Lung (tissue), 12 donors: ENCODE measurements around the gene KIF3B. TPM values are rescaled to one million over a fixed set of nuclear protein-coding genes. Genes with fewer than 3 reads are reported as not detected.
"Not testable (repeated sequence)": the region's sequence is repeated elsewhere in the genome, so short reads cannot be mapped to it uniquely, and the experiment has no call there.

Experiments used
- ATAC-seq: fragments of 200-7000 bp; cut with Tn5 transposase; one replicate; pipeline ENCODE4 v1.9.1; 2020; ENCODE audit warnings: moderate number of reproducible peaks; ENCODE audit not compliant: insufficient read depth, low FRiP score
- DNase-seq, 3 donors: peaks; one replicate each; pipeline ENCODE4 v3.0.0-alpha.2; 2013 to 2017
- H3K27ac ChIP-seq, 2 donors: one replicate each; pipeline ENCODE4 v1.5.1; 2013; ENCODE audit warnings: mild to moderate bottlenecking in 2 of 2, moderate library complexity in 2 of 2, control low read depth in 1 of 2, inconsistent platforms in 1 of 2, low read depth in 1 of 2, low read length in 1 of 2
- H3K27me3 ChIP-seq, 3 donors: one replicate each; pipeline ENCODE4 v1.5.1; 2013; ENCODE audit warnings: low read length in 2 of 3; ENCODE audit not compliant: control insufficient read depth in 3 of 3, insufficient read depth in 3 of 3
- H3K36me3 ChIP-seq, 4 donors: one replicate each; pipeline ENCODE4 v1.5.1; 2013; ENCODE audit warnings: low read length in 4 of 4, mild to moderate bottlenecking in 1 of 4, moderate library complexity in 1 of 4; ENCODE audit not compliant: control insufficient read depth in 4 of 4, insufficient read depth in 4 of 4
- H3K4me1 ChIP-seq, 5 donors: one replicate each; pipeline ENCODE4 v1.5.1; 2013; ENCODE audit warnings: low read length in 5 of 5, mild to moderate bottlenecking in 2 of 5, moderate library complexity in 1 of 5; ENCODE audit not compliant: control insufficient read depth in 5 of 5, insufficient read depth in 5 of 5
- H3K4me3 ChIP-seq: one replicate; pipeline ENCODE4 v1.5.1; 2013; ENCODE audit warnings: mild to moderate bottlenecking, control low read depth, moderate library complexity
- H3K9ac ChIP-seq, 2 donors: one replicate each; pipeline ENCODE4 v1.5.1; 2013; ENCODE audit warnings: low read length in 2 of 2, control low read depth in 1 of 2; ENCODE audit not compliant: insufficient read depth in 1 of 2
- H3K9me3 ChIP-seq, 4 donors: one replicate each; pipeline ENCODE4 v1.5.1; 2013; ENCODE audit warnings: low read length in 3 of 4, mild to moderate bottlenecking in 1 of 4, moderate library complexity in 1 of 4; ENCODE audit not compliant: control insufficient read depth in 4 of 4, insufficient read depth in 3 of 4
- CTCF ChIP-seq: IDR thresholded peaks from 2 replicates; pipeline ENCODE4 v1.5.1; 2012; ENCODE audit warnings: mild to moderate bottlenecking; ENCODE audit errors: control extremely low read depth, extremely low read depth
- WGBS, 2 donors: extraction: QIAGEN DNeasy Blood & Tissue Kit; methylation state at CpG; one replicate each; pipeline ENCODE4 v1.1.7; 2013; 5-methylcytosine and 5-hydroxymethylcytosine counted together
- polyA plus RNA-seq, 2 donors: library from polyadenylated mRNA; stranded (reverse); fragments of 200-250 nt; gene quantifications; one replicate each; pipeline ENCODE4 v1.2.1, GENCODE V29; 2013
- total RNA-seq, 2 donors: library from RNA; depleted of rRNA in 1 of 2; stranded (reverse); fragments of >200 nt in 1 of 2; gene quantifications; one replicate each; pipeline ENCODE4 v1.2.1, GENCODE V29; 2014 to 2021
- donor health status: control.
- donor health status: control.
- donor health status: Bipolar disorder and iron deficiency.
- donor health status: healthy.
- donor health status: DM: yes; HTN: yes; CAD: no.

Gene KIF3B
- total and polyA plus RNA-seq, 4 donors, result 8.5 to 35.3 (median 23.2) TPM

GRCh38 chr20:32261644-32262043 is 15.8 kb upstream of the KIF3B start:
- H3K27ac ChIP-seq, result no peak overlapping the region
- H3K9me3 ChIP-seq, result no peaks in the 10 kb centered on the region
- H3K36me3 ChIP-seq, result no peaks in the 10 kb centered on the region
- H3K27me3 ChIP-seq, result no peaks in the 10 kb centered on the region
- no peak overlapping the region for H3K4me3 ChIP-seq
- H3K4me1 ChIP-seq, result no peaks in the 10 kb centered on the region
- 84% methylated on average over 2 of the region's 2 CpGs for WGBS, 2 donors
- no peak for TF ChIP-seq CTCF
- DNase-seq (no peak), ATAC-seq (no peak)
- H3K9ac ChIP-seq, result no peak overlapping the region

- H3K9ac ChIP-seq, result no peak overlapping the region
- ATAC-seq, result no peak
- DNase-seq, result no peak
- no peak for TF ChIP-seq CTCF
- H3K36me3 ChIP-seq, result no peaks in the 10 kb centered on the region
- no peak overlapping the region for H3K4me3 ChIP-seq
- no peaks in the 10 kb centered on the region for H3K4me1 ChIP-seq
- 81 to 89% methylated on average over 7 of the region's 7 CpGs for WGBS, 2 donors
- H3K27me3 ChIP-seq, result no peaks in the 10 kb centered on the region
- H3K27ac ChIP-seq, result no peak overlapping the region
- no peaks in the 10 kb centered on the region for H3K9me3 ChIP-seq
Measured at GRCh38 chr20:32263398-32263954, 14.0 kb upstream of the KIF3B start.

GRCh38 chr20:32271620-32272019 is 5.8 kb upstream of the KIF3B start:
- Histone ChIP-seq H3K27ac (no peak overlapping the region), H3K4me1 (no peaks in the 10 kb centered on the region), H3K9me3 (no peaks in the 10 kb centered on the region), H3K27me3 (no peaks in the 10 kb centered on the region), H3K4me3 (no peak overlapping the region), H3K36me3 (no peaks in the 10 kb centered on the region), H3K9ac (no peak overlapping the region)
- 80 to 87% methylated on average over 5 of the region's 5 CpGs for WGBS, 2 donors
- ATAC-seq (no peak), DNase-seq (no peak)
- no peak for TF ChIP-seq CTCF

- Histone ChIP-seq H3K4me1 (peaks cover 0 to 10% (median 7%) of the 10 kb centered on the region in 5 donors), H3K36me3 (no peaks in the 10 kb centered on the region), H3K27ac (no peak overlapping the region), H3K9me3 (no peaks in the 10 kb centered on the region), H3K9ac (no peak overlapping the region), H3K27me3 (no peaks in the 10 kb centered on the region), H3K4me3 (no peak overlapping the region)
- ATAC-seq, result no peak
- no peak for TF ChIP-seq CTCF
- no peak for DNase-seq
- 90 to 94% methylated on average over 3 of the region's 3 CpGs for WGBS, 2 donors
Measured at GRCh38 chr20:32274359-32274758, 3.1 kb upstream of the KIF3B start.

GRCh38 chr20:32275163-32275562 is 2.3 kb upstream of the KIF3B start:
- not testable (repeated sequence) for H3K27ac ChIP-seq, H3K9ac ChIP-seq, H3K4me3 ChIP-seq, H3K36me3 ChIP-seq, DNase-seq, H3K9me3 ChIP-seq, H3K4me1 ChIP-seq, H3K27me3 ChIP-seq, ATAC-seq
- WGBS, 2 donors, result 92 to 95% methylated on average over 3 of the region's 3 CpGs
